HFF-Myc (cell line): Measurements from ENCODE around the gene TMEM25.

Source experiments
- DNase-seq: peaks from one replicate; pipeline ENCODE4 v3.0.0-alpha.2; 2011; ENCODE audit warnings: low read depth; ENCODE audit errors: extremely low read depth
- H3K4me3 ChIP-seq: replicated peaks from 2 replicates; pipeline ENCODE4 v1.5.1; 2011; ENCODE audit warnings: low read depth, mild to moderate bottlenecking, control low read depth, low read length
- CTCF ChIP-seq: IDR thresholded peaks from 2 replicates; pipeline ENCODE4 v1.5.1; 2012; ENCODE audit warnings: mild to moderate bottlenecking, low read depth, low read length, control low read depth; ENCODE audit errors: missing control alignments

Gene TMEM25

GRCh38 chr11:118537409-118537980, 6.5 kb downstream of the TMEM25 start:
- DNase-seq, result no peak
- no peak for TF ChIP-seq CTCF

DNA sequence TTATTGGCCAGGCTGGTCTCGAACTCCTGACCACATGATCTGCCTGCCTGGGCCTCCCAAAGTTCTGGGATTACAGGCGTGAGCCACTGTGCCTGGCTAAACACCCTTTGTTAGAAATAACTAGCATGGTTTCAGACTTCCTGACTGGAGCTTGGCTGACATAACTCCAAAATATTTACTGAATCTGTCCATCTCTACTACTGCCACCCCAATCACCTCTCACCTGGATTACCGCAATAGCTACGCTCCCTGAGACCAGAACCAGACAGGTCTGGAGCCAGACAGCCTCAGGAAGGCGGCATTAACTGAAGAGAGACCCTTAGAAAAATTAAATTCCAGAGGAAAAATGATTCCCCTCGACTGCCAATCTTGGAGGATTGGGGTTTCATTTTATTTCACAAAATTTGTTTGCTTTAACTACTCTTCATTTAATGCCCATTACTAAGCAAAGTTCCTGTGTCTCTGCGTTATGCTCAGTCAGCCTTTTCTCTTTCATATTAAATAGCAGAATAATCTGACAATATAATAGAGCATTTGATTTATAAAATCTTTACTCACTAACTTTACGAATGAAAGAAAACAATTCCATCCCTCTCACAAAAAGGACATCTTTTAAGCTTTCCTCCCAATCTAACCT, 13.1 kb downstream of the TMEM25 start:
- H3K4me3 ChIP-seq, result no peak overlapping the region
- no peak for DNase-seq
- TF ChIP-seq CTCF, result no peak

More at GRCh38 chr11:118537409-118537980, 6.5 kb downstream of the TMEM25 start:
- no peak overlapping the region for H3K4me3 ChIP-seq

GRCh38 chr11:118544647-118545010, 13.6 kb downstream of the TMEM25 start:
- TF ChIP-seq CTCF, result no peak
- no peak overlapping the region for H3K4me3 ChIP-seq
- no peak for DNase-seq

DNA sequence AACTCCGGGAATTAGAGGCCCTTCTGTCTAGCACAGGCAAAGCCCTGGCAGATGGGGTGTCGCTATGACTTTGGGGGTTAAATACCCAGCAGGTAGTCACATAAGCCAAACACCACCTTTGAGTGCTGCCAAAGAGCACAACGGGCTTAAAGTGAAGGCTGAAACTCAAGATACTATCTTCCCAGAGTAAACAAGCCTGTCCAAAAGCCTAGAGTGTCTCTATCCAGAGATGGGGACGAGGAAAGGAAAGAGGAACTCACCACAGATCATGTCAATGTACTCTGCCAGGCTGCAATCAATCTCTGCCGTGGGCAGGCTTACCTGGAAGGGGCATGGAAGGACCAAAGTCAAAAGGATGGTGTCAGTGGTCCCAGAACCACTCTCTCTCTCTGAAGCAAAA, 14.5 kb downstream of the TMEM25 start:
- no peak for DNase-seq
- no peak overlapping the region for H3K4me3 ChIP-seq
- TF ChIP-seq CTCF, result no peak

- no peak for DNase-seq
- H3K4me3 ChIP-seq, result no peak overlapping the region
- no peak for TF ChIP-seq CTCF
Observed at GRCh38 chr11:118547132-118547531, 16.1 kb downstream of the TMEM25 start.

DNA sequence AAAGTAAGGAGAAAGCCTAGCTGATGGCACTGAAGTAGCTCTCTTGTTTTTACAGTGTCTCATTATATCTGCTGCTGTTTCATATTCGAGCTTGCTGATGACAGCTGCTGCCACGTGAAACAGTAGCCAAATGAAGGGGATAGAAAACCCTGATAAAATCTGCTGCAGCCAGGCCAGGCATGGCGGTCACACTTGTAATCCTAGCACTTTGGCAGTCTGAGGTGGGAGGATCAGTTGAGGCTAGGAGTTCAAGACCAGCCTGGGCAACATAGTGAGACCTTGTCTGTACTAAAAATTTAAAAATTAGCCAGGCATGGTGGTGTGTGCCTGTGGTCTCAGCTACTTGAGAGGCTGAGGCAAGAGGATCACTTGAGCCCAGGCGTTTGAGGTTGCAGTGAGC, 21.3 kb downstream of the TMEM25 start:
- no peak overlapping the region for H3K4me3 ChIP-seq
- TF ChIP-seq CTCF, result no peak
- DNase-seq, result no peak

- DNase-seq, result no peak
- H3K4me3 ChIP-seq, result no peak overlapping the region
- TF ChIP-seq CTCF, result no peak
Observed at GRCh38 chr11:118560806-118561205, 29.8 kb downstream of the TMEM25 start.
